SIG-M5 treated with dmso at 0.1 percent for 504 hours (cell line): Measurements from ENCODE around the gene MOB4.
"Not testable (repeated sequence)": the region's sequence is repeated elsewhere in the genome, so short reads cannot be mapped to it uniquely, and the experiment has no call there.

Experiments used
- DNase-seq: peaks from one replicate; lab custom pipeline; 2025; ENCODE audit not compliant: unreplicated experiment; lab: John Stamatoyannopoulos, UW

The MOB4 gene

GRCh38 chr2:197515739-197516392, at the start of gene MOB4:
Gene MOB4 (plus strand): TSS chr2:197516066. CDS start chr2:197516087, 21 bp downstream.
- peak; percentile 96 for DNase-seq

DNA sequence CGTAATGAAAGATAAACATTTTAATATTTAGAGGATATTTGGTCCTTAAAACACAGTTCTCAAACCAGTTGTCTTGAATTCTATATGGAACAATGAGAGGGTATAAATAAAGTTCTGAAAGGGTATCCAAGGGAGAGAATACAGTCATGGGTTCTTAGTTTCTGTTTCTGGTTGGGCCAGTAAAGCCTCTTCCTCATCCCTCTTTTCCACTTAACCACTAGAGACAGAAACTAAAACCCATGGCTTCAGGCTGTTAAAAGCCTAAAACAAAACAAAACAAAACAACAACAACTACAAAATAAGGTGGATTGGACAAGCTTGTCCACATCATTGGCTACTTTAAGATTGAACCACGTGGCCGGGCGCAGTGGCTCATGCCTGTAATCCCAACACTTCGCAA, 43.7 kb upstream of the MOB4 start:
- no peak for DNase-seq

DNA sequence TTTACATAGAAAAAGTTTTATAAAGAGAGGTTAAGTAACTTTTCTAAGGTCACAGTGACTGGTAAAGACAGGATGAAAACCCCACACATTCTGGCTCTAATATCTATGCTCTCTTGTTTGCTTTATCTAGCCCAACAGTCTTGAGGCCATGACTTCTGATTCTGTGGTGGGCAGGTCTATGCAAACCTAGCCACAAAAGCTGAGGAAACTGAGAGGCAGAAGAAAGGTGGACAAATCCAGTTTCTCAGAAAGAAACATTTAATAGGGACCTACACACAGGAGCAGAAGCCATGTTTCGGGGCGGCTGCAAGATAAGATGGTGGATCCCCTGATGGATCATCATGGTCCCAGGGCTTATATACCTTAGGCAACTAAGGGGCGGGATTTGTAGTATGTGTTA, 38.1 kb upstream of the MOB4 start:
- no peak for DNase-seq

DNA sequence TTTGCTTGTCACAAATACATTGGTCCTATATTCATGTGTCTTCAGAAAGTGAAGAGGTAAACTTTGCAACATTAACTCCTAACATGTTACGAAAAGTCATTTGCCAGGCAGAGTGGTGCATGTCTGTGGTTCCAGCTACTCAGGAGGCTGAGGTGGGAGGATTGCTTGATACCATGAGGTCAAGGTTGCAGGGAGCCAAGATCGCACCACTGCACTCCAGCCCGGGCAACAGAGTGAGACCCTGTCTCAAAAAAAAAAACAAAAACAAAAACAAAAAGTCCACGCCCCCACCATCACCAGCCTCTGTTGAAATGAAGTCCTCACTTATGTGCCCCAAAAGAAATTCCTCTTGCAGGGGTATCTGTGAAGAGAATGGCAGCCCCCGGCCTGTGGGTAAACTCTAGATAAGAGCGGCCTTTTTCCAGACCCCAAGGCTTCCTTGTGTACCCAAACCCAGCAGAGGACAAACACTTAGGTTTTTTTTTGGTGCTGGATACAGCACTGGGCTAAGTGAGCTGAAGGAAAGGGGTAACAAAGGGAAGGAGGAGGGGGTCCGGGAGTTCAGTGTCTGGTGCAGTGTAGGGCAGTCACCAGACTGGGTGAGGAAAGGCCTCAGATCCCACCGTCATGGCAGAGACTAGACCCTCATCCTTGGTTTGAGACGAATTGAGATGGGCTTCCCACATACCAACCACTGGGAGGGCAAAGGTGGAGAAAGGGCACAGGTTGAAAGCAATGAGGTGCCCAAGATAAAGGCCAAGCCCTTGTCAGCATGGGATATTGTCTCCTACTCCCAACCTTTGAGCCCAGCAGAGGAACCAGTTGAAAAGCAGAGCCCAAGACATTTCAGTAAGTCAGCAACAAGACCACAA, 35.5 kb upstream of the MOB4 start:
- DNase-seq = no peak

- not testable (repeated sequence) for DNase-seq
Measured at GRCh38 chr2:197484248-197484647, 31.6 kb upstream of the MOB4 start.

DNA sequence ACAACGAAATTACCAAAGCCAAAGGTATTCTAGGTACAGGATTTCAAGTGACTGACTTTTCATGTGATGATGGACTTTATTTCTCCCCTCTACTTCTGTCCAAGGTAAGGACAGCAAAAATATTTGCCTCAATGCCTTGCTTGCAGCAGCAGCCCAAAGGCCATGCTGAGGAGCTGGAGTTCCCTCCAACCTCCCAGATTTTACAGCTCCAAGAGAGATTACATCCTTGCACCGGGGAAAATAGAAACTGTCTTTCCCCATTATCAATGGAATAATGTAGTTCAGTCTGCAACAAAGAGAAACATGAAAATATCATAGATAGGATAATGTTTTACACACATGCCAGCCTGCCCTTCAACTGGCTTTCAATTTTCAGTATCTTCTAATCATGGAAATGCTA, 29.7 kb upstream of the MOB4 start:
- DNase-seq = no peak

DNA sequence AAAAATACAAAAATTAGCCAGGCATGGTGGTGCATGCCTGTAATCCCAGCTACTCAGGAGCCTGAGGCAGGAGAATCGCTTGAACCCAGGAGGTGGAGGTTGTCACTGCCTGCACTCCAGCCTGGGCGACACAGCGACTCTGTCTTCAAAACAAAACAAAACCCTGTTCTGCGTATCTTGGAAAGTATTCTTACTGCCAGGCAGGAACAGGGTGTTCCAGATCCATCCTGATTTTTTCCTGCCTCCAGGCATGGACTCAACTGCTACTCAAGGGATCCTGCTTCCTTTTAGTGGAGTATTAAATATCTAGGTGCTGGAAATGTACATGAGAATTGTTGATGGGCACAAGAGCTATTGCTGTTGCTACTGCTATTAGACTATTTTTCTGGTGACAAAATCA, 28.5 kb upstream of the MOB4 start:
- no peak for DNase-seq

GRCh38 chr2:197495433-197496134, 20.3 kb upstream of the MOB4 start:
- no peak for DNase-seq

DNA sequence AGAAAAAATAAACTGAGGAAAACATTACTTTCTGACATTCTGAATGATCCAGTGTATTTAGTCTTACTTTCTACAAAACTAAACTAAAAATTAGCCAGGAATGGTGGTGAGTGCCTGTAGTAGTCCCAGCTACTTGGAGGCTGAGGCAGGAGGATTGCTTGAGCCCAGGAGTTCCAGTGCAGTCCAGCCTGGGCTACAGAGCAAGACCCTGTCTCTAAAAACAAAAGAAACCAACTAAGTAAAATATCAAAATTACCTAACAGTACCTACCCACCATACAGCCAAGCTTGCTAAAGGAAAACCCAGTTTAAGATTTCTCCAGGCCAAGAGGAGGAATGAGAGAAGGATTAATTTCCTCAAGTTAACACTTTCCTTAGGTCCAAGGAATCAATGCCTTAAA, 19.2 kb upstream of the MOB4 start:
- DNase-seq = no peak

DNA sequence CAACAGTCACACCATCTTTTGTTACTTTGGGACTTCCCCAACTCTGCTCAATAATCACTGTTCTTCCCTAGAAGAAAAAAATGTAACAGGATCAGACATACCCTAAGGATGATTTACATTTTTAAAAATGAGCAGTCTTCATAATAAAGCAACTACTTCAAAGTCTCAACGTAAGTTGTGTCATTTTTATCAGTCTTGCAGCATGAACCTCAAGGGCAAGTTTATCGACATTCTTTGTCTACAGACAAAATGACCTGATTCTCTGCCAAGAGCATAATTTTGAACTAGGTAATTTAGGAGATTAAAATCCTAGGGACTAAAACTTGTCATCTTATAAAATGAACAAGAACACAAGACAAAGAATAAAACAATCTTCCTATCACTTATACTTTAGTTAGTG, 18.5 kb upstream of the MOB4 start:
- no peak for DNase-seq

DNA sequence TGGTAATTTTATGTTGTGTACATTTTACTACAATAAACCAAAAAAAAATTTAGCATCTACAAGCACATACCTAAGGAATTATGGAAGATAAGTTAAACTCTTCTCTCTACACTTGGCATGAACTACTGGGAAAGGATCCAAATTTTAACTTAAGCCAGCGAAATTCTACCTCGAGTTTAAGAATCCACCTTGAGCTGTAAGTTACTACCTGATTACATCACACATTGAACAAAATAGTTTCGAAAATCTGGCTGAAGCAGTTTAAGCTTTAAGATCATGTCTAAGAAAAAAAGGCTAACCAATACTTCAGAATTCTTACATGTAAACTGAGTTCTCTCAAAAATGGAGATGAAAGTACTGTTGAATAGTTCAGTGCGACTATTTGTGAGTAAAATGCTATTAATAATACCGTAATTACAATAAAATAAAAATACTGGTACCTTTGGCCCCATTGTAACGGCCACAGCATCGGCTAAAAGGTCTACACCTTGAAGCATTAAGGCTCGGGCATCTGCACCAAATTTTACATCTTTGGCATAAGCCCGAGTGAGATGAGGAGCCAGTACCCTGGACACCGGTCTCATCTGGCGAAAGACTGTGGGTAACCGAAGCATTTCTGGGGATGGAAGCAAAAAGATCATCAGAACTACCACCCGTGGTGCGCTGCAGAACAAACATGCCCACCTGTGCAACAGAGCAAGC, 17.5 kb upstream of the MOB4 start:
- DNase-seq = no peak

- DNase-seq = peak; percentile 56
Measured at GRCh38 chr2:197498937-197499593, 16.8 kb upstream of the MOB4 start.

DNA sequence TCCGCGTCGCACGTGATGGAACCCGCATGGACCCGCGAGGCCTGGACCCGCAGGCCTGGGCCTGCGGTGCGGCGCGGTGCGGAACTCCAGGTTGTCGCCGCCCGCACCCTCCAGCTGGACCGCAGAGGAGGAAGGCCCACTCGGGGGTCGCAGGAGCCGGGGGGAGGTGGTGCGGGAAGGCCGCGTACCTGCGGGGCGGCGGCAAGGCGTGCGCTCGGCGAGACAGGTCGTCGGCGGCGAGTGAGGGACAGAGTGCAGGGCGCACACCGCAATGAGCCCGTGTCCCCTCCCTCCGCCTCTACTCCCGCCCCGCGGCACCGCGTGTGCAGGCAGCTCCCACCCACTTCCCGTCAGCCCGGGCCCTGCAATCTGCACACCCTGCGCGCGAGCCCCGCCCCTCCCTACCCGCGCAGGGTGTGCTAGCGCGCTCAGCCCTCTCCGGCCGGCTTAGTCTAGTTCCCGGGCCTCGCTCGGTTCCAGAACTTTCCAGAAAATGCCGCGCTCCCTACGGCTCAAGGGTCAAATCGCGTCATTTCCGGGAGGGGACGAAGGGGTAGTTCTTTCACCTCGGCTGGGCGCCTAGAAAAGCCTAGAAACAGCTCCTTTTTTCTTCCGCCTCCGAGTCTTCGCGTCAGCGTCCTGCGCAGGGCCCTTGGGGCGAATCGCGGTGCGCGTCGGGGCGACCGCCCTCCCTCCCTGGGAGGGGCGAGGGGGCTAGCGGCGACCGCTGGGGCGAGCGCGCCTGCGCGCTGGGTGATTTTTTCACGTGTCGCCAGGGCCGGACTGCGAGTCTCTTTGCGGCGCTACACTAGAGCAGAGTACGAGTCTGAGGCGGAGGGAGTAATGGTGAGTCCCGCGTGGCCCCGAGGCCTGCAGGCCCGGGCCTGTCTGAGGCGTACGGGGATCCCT, 16.0 kb upstream of the MOB4 start, which contains the start of the genes HSPD1 and HSPE1:
TSS of gene HSPD1 (minus strand) at position 247 of the 909 bp plus-strand sequence. CDS start 992 bp downstream, outside the sequence.
TSS of gene HSPE1 (plus strand) at position 786 of the 909 bp plus-strand sequence. CDS start at position 844, 58 bp downstream.
- DNase-seq = peak; percentile 99

GRCh38 chr2:197500503-197501131, 15.2 kb upstream of the MOB4 start:
- DNase-seq = no peak

DNA sequence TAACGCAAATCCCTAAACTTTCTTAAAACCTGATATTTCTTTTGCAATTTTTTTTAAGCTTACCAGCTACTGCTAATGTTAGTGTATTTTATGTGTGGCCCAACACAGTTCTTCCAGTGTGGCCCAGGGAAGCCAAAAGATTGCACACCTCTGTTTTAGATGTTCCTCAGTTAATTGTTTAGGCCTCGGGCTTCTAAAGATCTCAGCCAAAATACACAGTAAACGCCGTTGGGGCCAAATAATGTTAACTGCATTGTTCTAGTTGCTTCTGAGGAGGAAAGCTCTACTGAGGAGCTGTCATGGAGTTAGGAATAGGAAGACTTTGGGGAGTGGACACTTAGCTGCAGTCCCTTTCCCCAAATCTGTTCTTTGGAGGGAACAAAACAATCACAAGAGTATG, 13.7 kb upstream of the MOB4 start:
- no peak for DNase-seq

DNA sequence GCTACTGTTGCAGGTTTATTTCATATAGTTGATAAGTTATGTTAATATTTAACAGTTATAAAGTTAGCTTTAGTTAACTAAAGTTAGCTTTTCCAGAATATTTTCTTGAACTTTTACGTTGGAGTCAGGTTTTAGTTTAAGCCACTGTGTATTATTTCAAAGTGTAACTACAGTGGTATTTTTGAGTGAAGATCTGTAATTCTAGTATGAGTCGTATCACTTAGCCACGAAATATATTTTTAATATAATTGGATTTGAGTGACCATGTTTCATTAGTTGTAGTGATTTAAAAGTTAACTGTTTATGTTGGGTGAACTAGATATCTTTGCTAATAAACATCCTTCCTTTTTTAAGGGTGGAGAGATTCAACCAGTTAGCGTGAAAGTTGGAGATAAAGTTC, 13.2 kb upstream of the MOB4 start:
- no peak for DNase-seq

DNA sequence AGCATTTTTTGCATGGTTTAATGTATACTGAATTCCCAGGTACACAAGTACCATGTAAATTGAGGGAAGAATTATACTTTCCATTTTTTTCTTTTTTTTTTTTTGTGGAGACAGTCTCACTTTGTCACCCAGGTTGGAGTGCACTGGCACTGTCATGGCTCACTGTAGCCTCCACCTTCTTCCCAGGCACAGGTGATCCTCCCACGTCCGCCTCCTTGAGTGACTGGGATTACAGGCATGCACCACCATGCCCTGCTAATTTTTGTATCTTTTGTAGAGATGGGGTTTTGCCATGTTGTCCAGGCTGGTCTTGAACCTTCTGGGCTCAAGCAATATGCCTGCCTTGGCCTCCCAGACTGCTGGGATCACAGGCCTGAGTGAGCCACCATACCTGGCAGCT, 11.9 kb upstream of the MOB4 start:
- no peak for DNase-seq

- DNase-seq = no peak
Measured at GRCh38 chr2:197504512-197504911, 11.4 kb upstream of the MOB4 start.

GRCh38 chr2:197506658-197507057, 9.2 kb upstream of the MOB4 start:
- no peak for DNase-seq
